ENCODE data around the gene RAP2B. TPM values are rescaled to one million over a fixed set of nuclear protein-coding genes. Genes with fewer than 3 reads are reported as not detected.
A peak's percentile ranks its signal among the peaks of the same experiment; 100 is the strongest.

RAP2B gene
- total and polyA plus RNA-seq, 2 of the 13 experiments (the other 11 are each of a cell fraction or from before 2014, with no cell fraction given): 6.4 to 7.1 TPM

DNA sequence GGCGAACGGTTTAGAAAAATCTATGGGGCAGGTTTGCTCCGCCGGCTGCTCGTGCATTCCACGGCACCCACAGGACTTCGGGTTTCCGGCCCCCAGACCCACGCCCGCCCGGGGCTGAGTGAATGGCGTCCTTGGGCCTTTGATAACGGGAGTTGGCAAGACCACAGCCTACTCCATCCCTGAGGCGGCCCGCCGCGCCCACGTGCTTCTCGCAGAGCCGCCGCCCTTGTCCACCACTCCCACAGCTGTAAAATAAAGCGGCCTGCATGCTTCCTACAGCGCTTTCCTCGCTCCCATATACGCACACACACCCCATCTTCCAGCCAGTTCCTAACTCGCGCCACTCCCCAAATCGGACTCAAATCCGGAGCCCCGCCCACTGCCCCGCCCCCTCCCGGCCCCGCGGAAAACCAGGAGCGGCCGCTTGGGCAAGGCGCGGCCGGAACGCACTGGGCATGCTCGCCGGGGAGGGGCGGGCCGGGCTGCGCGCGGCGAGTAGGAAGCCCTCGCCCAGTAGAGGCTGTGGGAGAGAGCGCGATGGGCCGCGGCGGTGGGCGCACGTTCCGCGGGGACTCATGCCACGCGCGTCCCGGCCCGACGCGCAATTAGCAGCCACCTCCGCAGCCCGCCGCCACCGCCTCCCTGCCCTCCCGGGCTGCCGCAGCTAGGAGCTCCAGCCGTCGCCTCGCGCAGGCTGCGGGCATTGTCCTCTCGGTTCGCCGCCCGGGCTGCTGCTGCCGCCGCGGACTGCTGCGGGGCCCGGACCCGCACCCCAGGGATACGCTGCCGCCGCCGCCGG lies at the start of gene RAP2B (continued):
- TF ChIP-seq ZBTB21 (CRISPR knock-in tag; IDR thresholded peaks at IDR 0.05) (no peak), RFX1 (IDR thresholded peaks at IDR 0.05) (no peak), ZNF816 (CRISPR knock-in tag; IDR thresholded peaks at IDR 0.05; ENCODE audit: borderline replicate concordance) (peak; percentile 56; the same call in 1 of the 2 replicates), ZNF788 (CRISPR knock-in tag; IDR thresholded peaks at IDR 0.05; ENCODE audit: borderline replicate concordance) (0 out of 2 replicates have a peak, but pooled peaks have one; percentile 56), MLXIP (CRISPR knock-in tag; IDR thresholded peaks at IDR 0.05; ENCODE audit: borderline replicate concordance) (no peak), NFYC (CRISPR knock-in tag; IDR thresholded peaks at IDR 0.05) (peak; percentile 53; the same call in 1 of the 2 replicates), ZNF513 (CRISPR knock-in tag; conservative IDR thresholded peaks at IDR 0.05) (no peak), KAT8 (CRISPR knock-in tag; IDR thresholded peaks at IDR 0.05) (peak; percentile 27; the same call in 1 of the 2 replicates), WIZ (CRISPR knock-in tag; IDR thresholded peaks at IDR 0.05) (no peak; the same call in 1 of the 2 replicates), IKZF4 (CRISPR knock-in tag; IDR thresholded peaks at IDR 0.05; ENCODE audit: borderline replicate concordance, low read depth, not compliant biosample characterization) (peak; percentile 71), ZNF746 (CRISPR knock-in tag; IDR thresholded peaks at IDR 0.05) (peak; percentile 56; the same call in 1 of the 2 replicates), KLF12 (CRISPR knock-in tag; IDR thresholded peaks at IDR 0.05; ENCODE audit: borderline replicate concordance) (no peak), CENPX (CRISPR knock-in tag; IDR thresholded peaks at IDR 0.05) (no peak), HMGXB4 (CRISPR knock-in tag; IDR thresholded peaks at IDR 0.05; ENCODE audit: borderline replicate concordance in 1 of 2, low read depth in 1 of 2) (peak; percentile 62 to 85), ZBTB39 (CRISPR knock-in tag; IDR thresholded peaks at IDR 0.05) (peak; percentile 61), ZNF34 (CRISPR knock-in tag; IDR thresholded peaks at IDR 0.05; ENCODE audit: borderline replicate concordance) (peak; percentile 79; the same call in 1 of the 2 replicates), REXO4 (CRISPR knock-in tag; IDR thresholded peaks at IDR 0.05; ENCODE audit: borderline replicate concordance) (peak; percentile 86; the same call in 1 of the 2 replicates), ZNF773 (CRISPR knock-in tag; IDR thresholded peaks at IDR 0.05; ENCODE audit: borderline replicate concordance) (peak; percentile 96), KMT2A (CRISPR knock-in tag; IDR thresholded peaks at IDR 0.05) (peak; percentile 73)
